AG04450 (cell line): ENCODE results near the gene TRDN. TPM values are rescaled to one million over a fixed set of nuclear protein-coding genes. Genes with fewer than 3 reads are reported as not detected.

ENCODE experiments used
- CTCF ChIA-PET: fragments of 300-600, 350-600 bp; formaldehyde crosslinking; extraction: SDS; loops from one replicate; lab custom pipeline; 2022; ENCODE audit warnings: antibody characterized with exemption, inconsistent platforms; lab: Charles Lee
- POLR2A ChIA-PET: fragments of 350-600 bp; formaldehyde crosslinking; extraction: SDS; loops from one replicate; lab custom pipeline; 2021; ENCODE audit warnings: antibody characterized with exemption, inconsistent platforms; lab: Yijun Ruan, JAX
- DNase-seq: peaks from one replicate; pipeline ENCODE4 v3.0.0-alpha.2; 2011; ENCODE audit warnings: low read depth, low spot score
- H3K27ac ChIP-seq: one replicate; pipeline ENCODE4 v1.5.1; 2012; ENCODE audit warnings: low read depth, low read length, control low read depth
- H3K27me3 ChIP-seq: one replicate; pipeline ENCODE4 v1.6.0; 2012; ENCODE audit warnings: low read length; ENCODE audit not compliant: control insufficient read depth, insufficient read depth
- H3K4me3 ChIP-seq: 2 replicates; pipeline ENCODE4 v1.5.1; 2011; ENCODE audit warnings: mild to moderate bottlenecking, low read depth, low read length, control low read depth
- H3K9me3 ChIP-seq: 2 replicates; pipeline ENCODE4 v1.5.1; 2012; ENCODE audit warnings: low read length; ENCODE audit not compliant: control insufficient read depth, insufficient read depth
- polyA plus RNA-seq: library from polyadenylated mRNA; depleted of rRNA; stranded (reverse); fragments of >200 nt; gene quantifications from 2 replicates; pipeline ENCODE4 v1.2.3, GENCODE V29; 2011
- TF ChIP-seq, protein P1 (sequence below): IDR thresholded peaks from 2 replicates; pipeline ENCODE4 v1.5.1; 2011; ENCODE audit warnings: low read depth, low read length, control low read depth, inconsistent platforms

TRDN gene
- polyA plus RNA-seq, 1 experiment: not detected

DNA sequence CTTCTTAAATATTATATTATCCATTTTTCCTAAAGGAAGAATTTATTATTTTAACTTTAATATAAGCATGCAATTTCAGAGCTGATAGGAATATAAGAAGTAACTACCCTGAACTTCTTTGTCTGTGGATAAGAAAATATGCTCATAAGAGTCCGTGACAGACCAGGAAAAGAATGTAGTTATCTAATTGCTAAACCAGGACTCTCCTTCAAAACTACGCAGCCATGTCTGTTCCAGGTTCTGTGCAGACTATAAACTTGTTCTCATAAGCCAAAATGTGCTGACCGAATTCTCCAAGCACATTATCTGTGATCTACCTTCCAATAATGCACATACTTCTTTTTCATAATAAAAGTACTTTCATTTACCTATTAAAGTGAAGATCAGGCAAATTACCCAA lies 116.5 kb downstream of the TRDN start:
- H3K27ac ChIP-seq: no peak overlapping the region
- H3K4me3 ChIP-seq: no peak overlapping the region
- ChIA-PET POLR2A (no interaction called here), CTCF (no interaction called here)
- H3K9me3 ChIP-seq: peaks cover 3% of the 10 kb centered on the region; the same call in 1 of the 2 replicates
- TF ChIP-seq, protein P1, sequence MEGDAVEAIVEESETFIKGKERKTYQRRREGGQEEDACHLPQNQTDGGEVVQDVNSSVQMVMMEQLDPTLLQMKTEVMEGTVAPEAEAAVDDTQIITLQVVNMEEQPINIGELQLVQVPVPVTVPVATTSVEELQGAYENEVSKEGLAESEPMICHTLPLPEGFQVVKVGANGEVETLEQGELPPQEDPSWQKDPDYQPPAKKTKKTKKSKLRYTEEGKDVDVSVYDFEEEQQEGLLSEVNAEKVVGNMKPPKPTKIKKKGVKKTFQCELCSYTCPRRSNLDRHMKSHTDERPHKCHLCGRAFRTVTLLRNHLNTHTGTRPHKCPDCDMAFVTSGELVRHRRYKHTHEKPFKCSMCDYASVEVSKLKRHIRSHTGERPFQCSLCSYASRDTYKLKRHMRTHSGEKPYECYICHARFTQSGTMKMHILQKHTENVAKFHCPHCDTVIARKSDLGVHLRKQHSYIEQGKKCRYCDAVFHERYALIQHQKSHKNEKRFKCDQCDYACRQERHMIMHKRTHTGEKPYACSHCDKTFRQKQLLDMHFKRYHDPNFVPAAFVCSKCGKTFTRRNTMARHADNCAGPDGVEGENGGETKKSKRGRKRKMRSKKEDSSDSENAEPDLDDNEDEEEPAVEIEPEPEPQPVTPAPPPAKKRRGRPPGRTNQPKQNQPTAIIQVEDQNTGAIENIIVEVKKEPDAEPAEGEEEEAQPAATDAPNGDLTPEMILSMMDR: no peak
- H3K27me3 ChIP-seq: no peaks in the 10 kb centered on the region
- DNase-seq: no peak

DNA sequence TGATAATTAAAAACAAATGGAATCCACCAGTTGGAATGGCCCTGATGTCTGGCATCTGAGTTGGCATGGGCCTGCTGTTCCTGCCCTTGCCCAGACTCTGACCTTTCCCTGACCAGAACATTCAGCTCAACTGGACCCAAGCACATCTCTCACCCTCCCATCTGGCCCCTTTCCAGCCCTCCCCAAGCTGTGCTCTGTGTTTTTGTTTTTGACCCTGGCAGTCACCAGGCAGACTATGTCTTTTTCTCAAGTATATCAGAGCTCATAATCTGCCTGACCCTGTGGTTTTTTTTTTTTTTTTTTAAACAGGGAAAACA lies 117.6 kb downstream of the TRDN start:
- ChIA-PET POLR2A (no interaction called here), CTCF (no interaction called here)
- Histone ChIP-seq H3K27ac (no peak overlapping the region), H3K4me3 (no peak overlapping the region), H3K9me3 (peaks cover 3% of the 10 kb centered on the region; the same call in 1 of the 2 replicates), H3K27me3 (no peaks in the 10 kb centered on the region)
- no peak for DNase-seq
- TF ChIP-seq, protein P1: no peak

DNA sequence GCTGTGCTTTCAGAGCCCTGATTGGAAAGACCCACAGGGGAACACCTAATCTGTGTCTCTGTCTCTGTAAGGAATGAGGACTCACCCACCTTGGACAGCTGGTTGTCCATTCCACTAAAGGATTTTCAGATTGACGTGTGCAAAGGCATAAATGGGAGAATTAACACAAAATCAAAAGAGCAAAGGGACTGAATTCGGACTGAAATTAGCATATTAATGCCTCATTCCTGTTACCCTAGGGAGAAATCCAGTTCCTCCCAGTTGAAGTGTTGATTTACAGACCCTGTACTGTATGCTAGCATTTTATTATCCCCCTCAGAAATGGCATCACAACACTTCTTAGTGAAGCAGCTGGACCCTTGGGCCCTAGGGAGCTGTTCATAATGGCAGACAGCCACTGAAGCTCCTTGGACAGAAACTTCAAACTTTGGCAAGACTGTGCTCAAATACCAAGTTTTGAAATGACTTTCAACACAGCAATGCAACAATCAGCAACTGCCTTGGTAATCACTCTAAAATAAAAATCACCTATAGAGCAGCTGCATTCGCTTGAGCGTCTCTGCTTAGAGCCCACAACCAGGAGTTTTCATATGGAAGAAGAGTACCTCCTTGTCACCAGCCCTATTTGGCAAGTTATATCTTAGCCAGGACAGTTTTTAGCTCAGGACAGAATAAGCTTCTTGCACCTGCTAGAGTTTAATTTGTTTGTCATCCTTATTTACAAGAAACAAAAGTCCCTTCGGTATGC lies 118.1 kb downstream of the TRDN start:
- ChIA-PET POLR2A (no interaction called here), CTCF (no interaction called here)
- no peaks in the 10 kb centered on the region for H3K27me3 ChIP-seq
- TF ChIP-seq, protein P1: no peak
- DNase-seq: no peak
- no peak overlapping the region for H3K4me3 ChIP-seq
- peaks cover 3% of the 10 kb centered on the region; the same call in 1 of the 2 replicates for H3K9me3 ChIP-seq
- H3K27ac ChIP-seq: no peak overlapping the region

DNA sequence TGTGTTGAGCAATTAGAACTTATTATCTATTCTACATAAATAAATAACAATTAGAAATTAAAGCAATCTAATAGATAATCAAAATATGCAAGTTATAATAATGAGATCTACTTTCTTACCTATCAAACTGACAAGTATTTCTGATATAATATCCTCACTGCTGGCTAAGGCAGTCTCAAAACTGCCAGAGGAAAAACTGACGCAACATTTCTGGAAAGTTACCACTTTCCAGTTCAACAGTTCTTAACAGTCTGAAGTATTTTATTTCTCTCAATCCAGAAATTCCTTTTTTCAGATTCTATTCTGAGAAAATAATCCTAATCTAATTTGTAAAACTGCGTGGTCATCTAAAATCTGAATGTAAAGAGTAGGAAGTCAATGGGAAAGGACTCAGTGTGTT lies 121.0 kb downstream of the TRDN start:
- no peak overlapping the region for H3K4me3 ChIP-seq
- DNase-seq: no peak
- TF ChIP-seq, protein P1: no peak
- H3K9me3 ChIP-seq: no peaks in the 10 kb centered on the region; the same call in 1 of the 2 replicates
- H3K27ac ChIP-seq: no peak overlapping the region
- CTCF ChIA-PET: no interaction called here
- POLR2A ChIA-PET: no interaction called here
- H3K27me3 ChIP-seq: no peaks in the 10 kb centered on the region

DNA sequence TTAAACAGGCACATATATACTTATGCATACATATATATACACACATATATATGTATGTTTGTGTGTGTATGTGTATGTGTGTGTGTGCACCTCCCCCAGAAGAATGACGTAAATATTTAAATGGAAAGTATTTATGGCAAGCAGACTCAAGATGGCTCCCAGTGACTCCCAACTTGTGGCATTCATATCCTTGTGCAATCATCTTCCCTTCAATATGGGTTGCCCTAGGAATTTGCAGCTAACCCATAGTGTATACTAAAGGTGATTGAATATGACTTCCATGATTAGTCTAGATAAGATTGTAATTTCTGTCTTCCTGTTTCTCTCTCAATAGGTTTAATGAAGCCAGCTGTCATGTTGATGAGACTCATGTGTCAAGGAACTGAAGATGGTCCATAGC lies 127.6 kb downstream of the TRDN start:
- Histone ChIP-seq H3K27ac (no peak overlapping the region), H3K27me3 (no peaks in the 10 kb centered on the region), H3K4me3 (no peak overlapping the region), H3K9me3 (no peaks in the 10 kb centered on the region)
- CTCF ChIA-PET: no interaction called here
- DNase-seq: no peak
- POLR2A ChIA-PET: no interaction called here
- TF ChIP-seq, protein P1: no peak
